Osteoblast (primary cell): ENCODE results near the gene PDGFA. TPM values are rescaled to one million over a fixed set of nuclear protein-coding genes. Genes with fewer than 3 reads are reported as not detected.

Source experiments
- DNase-seq: peaks from one replicate; pipeline ENCODE4 v3.0.0; 2011; ENCODE audit warnings: low spot score, mixed read lengths; ENCODE audit not compliant: insufficient read length; ENCODE audit errors: missing footprints
- H2AFZ ChIP-seq: 2 replicates; pipeline ENCODE4 v1.6.0; 2011; ENCODE audit warnings: mild to moderate bottlenecking, low read length
- H3K27ac ChIP-seq: 2 replicates; pipeline ENCODE4 v1.5.1; 2011; ENCODE audit warnings: mild to moderate bottlenecking, low read depth, low read length, moderate library complexity
- H3K27me3 ChIP-seq: 2 replicates; pipeline ENCODE4 v1.6.0; 2012; ENCODE audit warnings: mild to moderate bottlenecking, control low read depth, inconsistent platforms, low read length, moderate library complexity; ENCODE audit not compliant: insufficient read depth
- H3K36me3 ChIP-seq: 2 replicates; pipeline ENCODE4 v1.5.1; 2011; ENCODE audit warnings: mild to moderate bottlenecking, low read length, control low read depth, moderate library complexity; ENCODE audit not compliant: insufficient read depth
- H3K4me1 ChIP-seq: 2 replicates; pipeline ENCODE4 v1.5.1; 2011; ENCODE audit warnings: mild to moderate bottlenecking, low read length, control low read depth, moderate library complexity; ENCODE audit not compliant: insufficient read depth
- H3K4me2 ChIP-seq: 2 replicates; pipeline ENCODE4 v1.6.0; 2011; ENCODE audit warnings: mild to moderate bottlenecking, low read length; ENCODE audit not compliant: insufficient read depth
- H3K4me3 ChIP-seq: fragments of 200-600 bp; sonication (generic); 3 replicates; pipeline ENCODE4 v1.5.1; 2012; ENCODE audit warnings: mild to moderate bottlenecking, low read length, inconsistent platforms; ENCODE audit not compliant: insufficient read depth
- H3K79me2 ChIP-seq: 2 replicates; pipeline ENCODE4 v1.6.0; 2012; ENCODE audit warnings: mild to moderate bottlenecking, low read length, control low read depth, inconsistent platforms; ENCODE audit not compliant: insufficient read depth
- H3K9me3 ChIP-seq: 2 replicates; pipeline ENCODE4 v1.5.1; 2011; ENCODE audit warnings: low read depth, low read length, control low read depth
- H4K20me1 ChIP-seq: 2 replicates; pipeline ENCODE4 v1.6.0; 2012; ENCODE audit warnings: mild to moderate bottlenecking, low read length, control low read depth; ENCODE audit not compliant: insufficient read depth
- CTCF ChIP-seq: IDR thresholded peaks from 2 replicates; pipeline ENCODE4 v1.5.1; 2011; ENCODE audit warnings: mild to moderate bottlenecking, low read depth, low read length, moderate library complexity; ENCODE audit errors: extremely low read depth
- total RNA-seq: library from RNA; depleted of rRNA; stranded (reverse); fragments of >200 nt; gene quantifications from 2 replicates; pipeline ENCODE4 v1.2.3, GENCODE V29; 2012

The PDGFA gene
- total RNA-seq, 1 donor = 32.6 TPM

- TF ChIP-seq CTCF = no peak
- Histone ChIP-seq H3K4me1 (peaks cover 26% of the 10 kb centered on the region), H3K27me3 (no peaks in the 10 kb centered on the region), H2AFZ (peak overlapping the region; percentile 80), H3K79me2 (no peaks in the 10 kb centered on the region), H3K27ac (no peak overlapping the region), H3K4me2 (peak overlapping the region; percentile 65), H4K20me1 (no peaks in the 10 kb centered on the region), H3K36me3 (no peaks in the 10 kb centered on the region), H3K9me3 (no peaks in the 10 kb centered on the region), H3K4me3 (peak overlapping the region; percentile 52)
- DNase-seq = peak; percentile 94
Measured at GRCh38 chr7:452791-453455, 66.7 kb downstream of the PDGFA start.

GRCh38 chr7:452226-452751 is 67.4 kb downstream of the PDGFA start:
- Histone ChIP-seq H3K4me3 (peak overlapping the region; percentile 52), H4K20me1 (no peaks in the 10 kb centered on the region), H3K27me3 (no peaks in the 10 kb centered on the region), H3K79me2 (no peaks in the 10 kb centered on the region), H3K4me1 (peaks cover 26% of the 10 kb centered on the region), H3K27ac (no peak overlapping the region), H3K36me3 (no peaks in the 10 kb centered on the region), H3K4me2 (peak overlapping the region; percentile 65), H3K9me3 (no peaks in the 10 kb centered on the region), H2AFZ (peak overlapping the region; percentile 80)
- DNase-seq = peak; percentile 97
- TF ChIP-seq CTCF = no peak

- peak overlapping the region; percentile 80 for H2AFZ ChIP-seq
- H4K20me1 ChIP-seq = no peaks in the 10 kb centered on the region
- no peak overlapping the region for H3K27ac ChIP-seq
- peak overlapping the region; percentile 52 for H3K4me3 ChIP-seq
- no peaks in the 10 kb centered on the region for H3K9me3 ChIP-seq
- DNase-seq = peak; percentile 93
- no peaks in the 10 kb centered on the region for H3K79me2 ChIP-seq
- H3K27me3 ChIP-seq = no peaks in the 10 kb centered on the region
- no peak for TF ChIP-seq CTCF
- peaks cover 26% of the 10 kb centered on the region for H3K4me1 ChIP-seq
- no peaks in the 10 kb centered on the region for H3K36me3 ChIP-seq
- peak overlapping the region; percentile 65 for H3K4me2 ChIP-seq
Measured at GRCh38 chr7:451255-452225, 68.1 kb downstream of the PDGFA start.

- H3K79me2 ChIP-seq = no peaks in the 10 kb centered on the region
Measured at GRCh38 chr7:450741-451140, 68.9 kb downstream of the PDGFA start.

More at GRCh38 chr7:450741-451140, 68.9 kb downstream of the PDGFA start:
- no peak overlapping the region for H3K4me3 ChIP-seq
- TF ChIP-seq CTCF = no peak
- H3K27ac ChIP-seq = no peak overlapping the region
- no peak overlapping the region for H3K4me2 ChIP-seq
- no peaks in the 10 kb centered on the region for H3K9me3 ChIP-seq
- no peak overlapping the region for H2AFZ ChIP-seq
- no peak for DNase-seq
- peaks cover 26% of the 10 kb centered on the region for H3K4me1 ChIP-seq
- no peaks in the 10 kb centered on the region for H3K27me3 ChIP-seq
- no peaks in the 10 kb centered on the region for H4K20me1 ChIP-seq
- no peaks in the 10 kb centered on the region for H3K36me3 ChIP-seq
